Heart left ventricle (tissue), 16 donors: ENCODE results near the gene ANO3. TPM values are rescaled to one million over a fixed set of nuclear protein-coding genes. Genes with fewer than 3 reads are reported as not detected.

ENCODE experiments used
- ATAC-seq, 4 donors: fragments of 200-7000 bp; cut with Tn5 transposase; one replicate each; pipeline ENCODE4 v1.9.1; 2020 to 2022; ENCODE audit warnings: moderate library complexity in 4 of 4, mild to moderate bottlenecking in 3 of 4, moderate number of reproducible peaks in 1 of 4
- DNase-seq, 5 donors: peaks; one replicate each; pipeline ENCODE4 v3.0.0-alpha.2; 2020
- H3K27ac ChIP-seq, 12 donors: fragments of 200-600 bp; sonication (generic) in 4 of 12; one replicate each; pipeline versions ENCODE4 v1.5.0 to v1.8.0; 2016 to 2022; ENCODE audit warnings: mild to moderate bottlenecking in 2 of 12
- H3K27me3 ChIP-seq, 9 donors: fragments of 200-600 bp; sonication (generic) in 2 of 9; one replicate each; pipeline versions ENCODE4 v1.5.1 to v1.8.0; 2016 to 2022; ENCODE audit warnings: mild to moderate bottlenecking in 3 of 9
- H3K36me3 ChIP-seq, 9 donors: fragments of 200-600 bp; sonication (generic) in 2 of 9; one replicate each; pipeline versions ENCODE4 v1.5.0 to v1.8.0; 2018 to 2022; ENCODE audit warnings: mild to moderate bottlenecking in 2 of 9
- H3K4me1 ChIP-seq, 12 donors: fragments of 200-600 bp; sonication (generic) in 4 of 12; one replicate each; pipeline versions ENCODE4 v1.5.0 to v1.8.0; 2016 to 2022; ENCODE audit warnings: mild to moderate bottlenecking in 3 of 12
- H3K4me3 ChIP-seq, 12 donors: fragments of 200-600 bp; sonication (generic) in 4 of 12; one replicate each; pipeline versions ENCODE4 v1.5.0 to v1.8.0; 2017 to 2022; ENCODE audit warnings: mild to moderate bottlenecking in 9 of 12, moderate library complexity in 4 of 12
- H3K9me3 ChIP-seq, 12 donors: fragments of 200-600 bp; sonication (generic) in 4 of 12; one replicate each; pipeline versions ENCODE4 v1.5.0 to v1.8.0; 2016 to 2022; ENCODE audit warnings: mild to moderate bottlenecking in 1 of 12
- CTCF ChIP-seq, 12 donors: fragments of 200-600 bp; sonication (generic) in 4 of 12; IDR thresholded peaks; one replicate each; pipeline versions ENCODE4 v1.5.0 to v1.8.0; 2018 to 2022; ENCODE audit warnings: antibody characterized with exemption in 12 of 12, mild to moderate bottlenecking in 5 of 12
- POLR2A ChIP-seq, 2 donors: fragments of 450-650 bp; IDR thresholded peaks; one replicate each; pipeline ENCODE4 v1.6.1; 2017; ENCODE audit warnings: antibody characterized with exemption in 2 of 2, mild to moderate bottlenecking in 2 of 2, moderate library complexity in 2 of 2
- WGBS, 4 donors: extraction: QIAGEN DNeasy Blood & Tissue Kit in 2 of 4; methylation state at CpG; one replicate each; pipeline versions ENCODE4 v1.1.5 to v1.1.7; 2013 to 2018; 5-methylcytosine and 5-hydroxymethylcytosine counted together
- intact Hi-C, 10 donors: fragments of 100-400 bp; cut with DNase I; formaldehyde crosslinking; loops; one replicate each; pipeline versions ENCODE4 v1.11.1 to v1.14.2; 2022
- polyA plus RNA-seq, 2 donors: library from polyadenylated mRNA; stranded (reverse); fragments of 200-250 nt; gene quantifications; one replicate each; pipeline ENCODE4 v1.2.3, GENCODE V29; 2013
- total RNA-seq, 9 donors: library from RNA; depleted of rRNA in 2 of 9; stranded (reverse); fragments of >200 nt in 2 of 9; fragmentation: NEBNext Ultra II Directional in 3 of 9; extraction: Animal tissue kit (Norgen Biotek cat#: 25700) in 3 of 9; gene quantifications; one replicate each; pipeline versions ENCODE4 v1.1.0 to v1.2.4, GENCODE V29; 2016 to 2023
- donor health status: ischemic (EF 13 %, LVEDD 7.1; RV severe dilation, severe dysfunction).
- donor health status: healthy with polysubstance abuse.
- donor health status: DM: no; HTN: yes; CAD: no.
- donor health status: DM: no; HTN: no; CAD: no.
- donor health status: ischemic (EF 25% LVEDD 6.9; RV normal size, moderate dysfunction).
- donor health status: ischemic (EF 25% LVEDD 5.7; RV mildly dilated, moderate dysfunction).
- donor health status: healthy.
- donor health status: DM: yes; HTN: yes; CAD: no.
- donor health status: ischemic (EF 35%, LVEDD 5.7; RV mildly dilated, moderate dysfunction).
- donor health status: nonischemic (EF 11% LVEDD 7.7; RV severe dilation, severe dysfunction).
- donor health status: DM: yes; HTN: yes; CAD: no.
- donor health status: PGD.
- donor health status: ischemic (EF 29% LVEDD 5.4; RV normal size, mild dysfunction).
- donor health status: nonischemic (EF 23%, LVEDD 6.1; RV moderate dilation, normal function).

ANO3 gene
- total and polyA plus RNA-seq, 11 donors: 0.04 to 0.54 (median 0.12) TPM; not detected in 6

- 73 to 81% (median 77%) methylated on average over 7 to 9 of the region's 9 CpGs for WGBS, 4 donors
- Histone ChIP-seq H3K36me3 (no peaks in the 10 kb centered on the region), H3K27me3 (no peaks in the 10 kb centered on the region), H3K4me1 (no peaks in the 10 kb centered on the region), H3K9me3 (peaks cover 0 to 47% (median 10%) of the 10 kb centered on the region in 12 donors), H3K4me3 (no peak overlapping the region), H3K27ac (no peak overlapping the region)
- TF ChIP-seq POLR2A (IDR thresholded peaks at IDR 0.05) (no peak), CTCF (IDR thresholded peaks at IDR 0.05) (no peak)
- ATAC-seq (no peak), DNase-seq (no peak)
- intact Hi-C loops: no loop called here
Measured at GRCh38 chr11:26608507-26609146, 276.7 kb downstream of the ANO3 start.

GRCh38 chr11:26613759-26614158, 281.8 kb downstream of the ANO3 start:
- H3K4me1 ChIP-seq: no peaks in the 10 kb centered on the region
- H3K4me3 ChIP-seq: no peak overlapping the region
- H3K9me3 ChIP-seq: peaks cover 0 to 29% (median 10%) of the 10 kb centered on the region in 12 donors
- H3K36me3 ChIP-seq: no peaks in the 10 kb centered on the region
- TF ChIP-seq CTCF (IDR thresholded peaks at IDR 0.05) (no peak), POLR2A (IDR thresholded peaks at IDR 0.05) (no peak)
- no peak overlapping the region for H3K27ac ChIP-seq
- H3K27me3 ChIP-seq: no peaks in the 10 kb centered on the region
- 67 to 100% (median 90%) methylated on average over 1 to 2 of the region's 2 CpGs for WGBS, 4 donors
- DNase-seq (no peak), ATAC-seq (no peak)
- intact Hi-C loops: no loop called here

- WGBS, 4 donors: 21 to 45% (median 29%) methylated on average over 1 of the region's 1 CpG
- no peaks in the 10 kb centered on the region for H3K27me3 ChIP-seq
- ATAC-seq (no peak), DNase-seq (no peak)
- no peak overlapping the region for H3K4me3 ChIP-seq
- no peak for TF ChIP-seq POLR2A (IDR thresholded peaks at IDR 0.05)
- no peak for TF ChIP-seq CTCF (IDR thresholded peaks at IDR 0.05)
- H3K4me1 ChIP-seq: no peaks in the 10 kb centered on the region
- no peaks in the 10 kb centered on the region for H3K36me3 ChIP-seq
- H3K27ac ChIP-seq: no peak overlapping the region
- intact Hi-C loops: no loop called here
- H3K9me3 ChIP-seq: peaks cover 0 to 8% (median 3%) of the 10 kb centered on the region in 12 donors
Measured at GRCh38 chr11:26618441-26618840, 286.5 kb downstream of the ANO3 start.

GRCh38 chr11:26620282-26621045, 288.5 kb downstream of the ANO3 start:
- no peak overlapping the region for H3K4me3 ChIP-seq
- no peaks in the 10 kb centered on the region for H3K27me3 ChIP-seq
- no peaks in the 10 kb centered on the region for H3K9me3 ChIP-seq
- ATAC-seq (no peak), DNase-seq (no peak)
- intact Hi-C loops: no loop called here
- H3K36me3 ChIP-seq: no peaks in the 10 kb centered on the region
- TF ChIP-seq POLR2A (IDR thresholded peaks at IDR 0.05): no peak
- no peak for TF ChIP-seq CTCF (IDR thresholded peaks at IDR 0.05)
- H3K4me1 ChIP-seq: no peaks in the 10 kb centered on the region
- H3K27ac ChIP-seq: no peak overlapping the region
- 89 to 98% (median 93%) methylated on average over 1 of the region's 1 CpG for WGBS, 4 donors
